ENCODE results near the gene ATP6V1E1.

GRCh38 chr22:17606496-17606895 lies 22.1 kb downstream of the ATP6V1E1 start:
- TF ChIP-seq CTCF (IDR thresholded peaks at IDR 0.05; ENCODE audit: insufficient read depth, low read length, poor library complexity, severe bottlenecking) = no peak
- no peak for TF ChIP-seq EZH2phosphoT487 (conservative IDR thresholded peaks at IDR 0.05; ENCODE audit: low read length)

Measured in SU-DHL-6 (cell line).